SK-N-MC (cell line): Measurements from ENCODE around the gene AMIGO2.

Experiments used
- EZH2 ChIP-seq: fragments of 200-600 bp; sonication (generic); IDR thresholded peaks from one replicate; pipeline ENCODE4 v1.6.1; 2017; ENCODE audit warnings: antibody characterized with exemption
- FOXP2 ChIP-seq: optimal IDR thresholded peaks from 2 replicates; pipeline ENCODE3; 2011; ENCODE audit warnings: mild to moderate bottlenecking, moderate library complexity; ENCODE audit not compliant: insufficient read depth; ENCODE audit errors: extremely low read length, control extremely low read depth
- POLR2AphosphoS5 ChIP-seq: IDR thresholded peaks from 2 replicates; pipeline ENCODE4 v1.6.1; 2012; ENCODE audit warnings: mild to moderate bottlenecking, low read depth, low read length, borderline replicate concordance

- TF ChIP-seq POLR2AphosphoS5 (no peak), EZH2 (no peak), FOXP2 (no peak)
Measured at GRCh38 chr12:47120736-47121135, 41.0 kb upstream of the AMIGO2 start.
